Liver (tissue), 9 donors: Measurements from ENCODE around the gene STAB1. TPM values are rescaled to one million over a fixed set of nuclear protein-coding genes. Genes with fewer than 3 reads are reported as not detected.

ENCODE experiments used
- DNase-seq: peaks from one replicate; pipeline ENCODE4 v3.0.0-alpha.2; 2017; ENCODE audit warnings: low spot score
- H3K27ac ChIP-seq, 2 donors: one replicate each; pipeline ENCODE4 v1.7.0; 2013; ENCODE audit warnings: inconsistent platforms in 2 of 2, low read length in 2 of 2, control low read depth in 1 of 2, low read depth in 1 of 2, mild to moderate bottlenecking in 1 of 2
- H3K27me3 ChIP-seq, 4 donors: one replicate each; pipeline versions ENCODE4 v1.6.1 to v1.7.0; 2013; ENCODE audit warnings: low read length in 3 of 4, inconsistent platforms in 1 of 4, mild to moderate bottlenecking in 1 of 4, moderate library complexity in 1 of 4; ENCODE audit not compliant: control insufficient read depth in 4 of 4, insufficient read depth in 4 of 4
- H3K36me3 ChIP-seq, 4 donors: one replicate each; pipeline versions ENCODE4 v1.6.1 to v1.7.0; 2013; ENCODE audit warnings: low read length in 3 of 4, mild to moderate bottlenecking in 3 of 4, low read depth in 1 of 4, moderate library complexity in 1 of 4; ENCODE audit not compliant: control insufficient read depth in 4 of 4, insufficient read depth in 3 of 4
- H3K4me1 ChIP-seq, 4 donors: one replicate each; pipeline versions ENCODE4 v1.6.1 to v1.7.0; 2013; ENCODE audit warnings: low read length in 3 of 4, mild to moderate bottlenecking in 3 of 4, moderate library complexity in 1 of 4; ENCODE audit not compliant: control insufficient read depth in 4 of 4, insufficient read depth in 4 of 4
- H3K4me3 ChIP-seq, 3 donors: one replicate each; pipeline versions ENCODE4 v1.6.1 to v1.7.0; 2013; ENCODE audit warnings: low read length in 3 of 3, control low read depth in 1 of 3, low read depth in 1 of 3, mild to moderate bottlenecking in 1 of 3
- H3K9ac ChIP-seq, 2 donors: one replicate each; pipeline ENCODE4 v1.7.0; 2013; ENCODE audit warnings: low read length in 2 of 2, mild to moderate bottlenecking in 2 of 2, moderate library complexity in 2 of 2, control low read depth in 1 of 2, low read depth in 1 of 2
- H3K9me3 ChIP-seq, 4 donors: one replicate each; pipeline versions ENCODE4 v1.6.1 to v1.7.0; 2013; ENCODE audit warnings: low read length in 3 of 4; ENCODE audit not compliant: control insufficient read depth in 4 of 4
- ATF3 ChIP-seq: IDR thresholded peaks from 2 replicates; pipeline ENCODE4 v1.6.1; 2016; ENCODE audit warnings: antibody characterized with exemption
- CTCF ChIP-seq: fragments of 150-350 bp; IDR thresholded peaks from 2 replicates; pipeline ENCODE4 v1.5.1; 2017; ENCODE audit warnings: improper control_type of control experiment, low read depth, low read length; ENCODE audit not compliant: missing input control
- EGR1 ChIP-seq, 2 donors: IDR thresholded peaks; 2 replicates each; pipeline ENCODE4 v1.6.1; 2016 to 2018; ENCODE audit warnings: antibody characterized with exemption in 2 of 2, low read depth in 2 of 2
- GABPA ChIP-seq, 2 donors: IDR thresholded peaks in 1 of 2; conservative IDR thresholded peaks in 1 of 2; 2 replicates each; pipeline ENCODE4 v1.6.1; 2016; ENCODE audit warnings: antibody characterized with exemption in 2 of 2, mild to moderate bottlenecking in 1 of 2, moderate library complexity in 1 of 2
- HNF4A ChIP-seq, 2 donors: conservative IDR thresholded peaks; 2 replicates each; pipeline ENCODE4 v1.6.1; 2016; ENCODE audit warnings: antibody characterized with exemption in 2 of 2, mild to moderate bottlenecking in 2 of 2
- JUND ChIP-seq, 2 donors: IDR thresholded peaks; 2 replicates each; pipeline ENCODE4 v1.6.1; 2016; ENCODE audit warnings: antibody characterized with exemption in 2 of 2
- MAX ChIP-seq: IDR thresholded peaks from 2 replicates; pipeline ENCODE4 v1.6.1; 2016; ENCODE audit warnings: antibody characterized with exemption
- NR2F2 ChIP-seq: IDR thresholded peaks from 2 replicates; pipeline ENCODE4 v1.6.1; 2016; ENCODE audit warnings: antibody characterized with exemption
- RAD21 ChIP-seq, 2 donors: IDR thresholded peaks; 2 replicates each; pipeline ENCODE4 v1.6.1; 2016; ENCODE audit warnings: antibody characterized with exemption in 2 of 2, mild to moderate bottlenecking in 2 of 2
- RXRA ChIP-seq, 2 donors: IDR thresholded peaks; 2 replicates each; pipeline ENCODE4 v1.6.1; 2017 to 2018; ENCODE audit warnings: antibody characterized with exemption in 2 of 2, mild to moderate bottlenecking in 1 of 2
- SP1 ChIP-seq: IDR thresholded peaks from 2 replicates; pipeline ENCODE4 v1.6.1; 2018; ENCODE audit warnings: antibody characterized with exemption, mild to moderate bottlenecking
- YY1 ChIP-seq: IDR thresholded peaks from 2 replicates; pipeline ENCODE4 v1.6.1; 2016; ENCODE audit warnings: antibody characterized with exemption, mild to moderate bottlenecking
- WGBS: extraction: QIAGEN DNeasy Blood & Tissue Kit; methylation state at CpG from one replicate; pipeline ENCODE4 v1.1.7; 2013; 5-methylcytosine and 5-hydroxymethylcytosine counted together
- polyA plus RNA-seq, 2 donors: library from polyadenylated mRNA; stranded (reverse) in 1 of 2; unstranded in 1 of 2; fragments of 200-250 nt in 1 of 2; fragments of >200 nt in 1 of 2; fragmentation: Nextera tagmentation in 1 of 2; extraction: Ambion mirVana in 1 of 2; gene quantifications; one replicate each; pipeline versions ENCODE4 v1.2.1 to v1.2.3, GENCODE V29; 2013 to 2015
- total RNA-seq, 2 donors: library from RNA; depleted of rRNA; stranded (reverse); fragments of >200 nt; gene quantifications; one replicate each; pipeline ENCODE4 v1.2.3, GENCODE V29; 2014
- donor health status: healthy.
- donor health status: healthy.
- donor health status: healthy.
- donor health status: healthy.
- donor health status: healthy.

The STAB1 gene
- total and polyA plus RNA-seq, 4 donors, result 42.0 to 198 (median 71.5) TPM

GRCh38 chr3:52514576-52514975 is 19.4 kb downstream of the STAB1 start:
- Histone ChIP-seq H3K9ac (no peak overlapping the region), H3K4me3 (no peak overlapping the region), H3K9me3 (no peaks in the 10 kb centered on the region), H3K27ac (no peak overlapping the region), H3K36me3 (no peaks in the 10 kb centered on the region), H3K27me3 (no peaks in the 10 kb centered on the region), H3K4me1 (no peaks in the 10 kb centered on the region)
- TF ChIP-seq RAD21 (IDR thresholded peaks at IDR 0.05) (no peak), MAX (no peak), ATF3 (no peak), GABPA (IDR thresholded peaks at IDR 0.05 in 1 of 2, conservative IDR thresholded peaks at IDR 0.05 in 1 of 2) (no peak), HNF4A (conservative IDR thresholded peaks at IDR 0.05) (no peak), JUND (IDR thresholded peaks at IDR 0.05) (no peak), NR2F2 (no peak), SP1 (no peak)
- no peak for DNase-seq
- WGBS, result 92% methylated on average over 11 of the region's 11 CpGs

- 77% methylated on average over 6 of the region's 6 CpGs for WGBS
- Histone ChIP-seq H3K4me3 (no peak overlapping the region), H3K27me3 (no peaks in the 10 kb centered on the region), H3K36me3 (no peaks in the 10 kb centered on the region), H3K27ac (no peak overlapping the region), H3K9me3 (no peaks in the 10 kb centered on the region), H3K4me1 (no peaks in the 10 kb centered on the region), H3K9ac (no peak overlapping the region)
- no peak for DNase-seq
- TF ChIP-seq MAX, result no peak
- no peak for TF ChIP-seq CTCF
- no peak for TF ChIP-seq SP1
- no peak for TF ChIP-seq YY1
- no peak for TF ChIP-seq RXRA (IDR thresholded peaks at IDR 0.05)
- no peak for TF ChIP-seq RAD21 (IDR thresholded peaks at IDR 0.05)
- TF ChIP-seq JUND (IDR thresholded peaks at IDR 0.05), result no peak
- no peak for TF ChIP-seq HNF4A (conservative IDR thresholded peaks at IDR 0.05)
Observed at GRCh38 chr3:52515192-52515591, 20.1 kb downstream of the STAB1 start.

- Histone ChIP-seq H3K27me3 (no peaks in the 10 kb centered on the region), H3K4me1 (no peaks in the 10 kb centered on the region), H3K9ac (no peak overlapping the region), H3K36me3 (no peaks in the 10 kb centered on the region), H3K9me3 (no peaks in the 10 kb centered on the region), H3K4me3 (no peak overlapping the region), H3K27ac (no peak overlapping the region)
- WGBS, result 92% methylated on average over 19 of the region's 19 CpGs
- DNase-seq, result no peak
- TF ChIP-seq EGR1 (IDR thresholded peaks at IDR 0.05; ENCODE audit: low read depth in 2 of 2) (no peak), JUND (IDR thresholded peaks at IDR 0.05) (no peak)
Observed at GRCh38 chr3:52516509-52517195, 21.5 kb downstream of the STAB1 start.
